Right lobe of liver (tissue), 6 donors: ENCODE results near the gene LETM1. TPM values are rescaled to one million over a fixed set of nuclear protein-coding genes. Genes with fewer than 3 reads are reported as not detected.

Experiments used
- ATAC-seq, 4 donors: fragments of 200-7000 bp; cut with Tn5 transposase; one replicate each; pipeline ENCODE4 v1.9.1; 2020; ENCODE audit warnings: mild to moderate bottlenecking in 4 of 4, moderate library complexity in 4 of 4
- DNase-seq, 3 donors: peaks; one replicate each; pipeline ENCODE4 v3.0.0-alpha.2; 2020
- H3K27ac ChIP-seq, 3 donors: fragments of 200-600 bp; one replicate each; pipeline ENCODE4 v1.8.0; 2022
- H3K27me3 ChIP-seq, 2 donors: fragments of 200-600 bp; one replicate each; pipeline ENCODE4 v1.8.0; 2022
- H3K36me3 ChIP-seq, 4 donors: fragments of 200-600 bp; sonication (generic) in 1 of 4; one replicate each; pipeline versions ENCODE4 v1.5.1 to v1.8.0; 2017 to 2022; ENCODE audit warnings: control low read depth in 1 of 4
- H3K4me1 ChIP-seq, 4 donors: fragments of 200-600 bp; sonication (generic) in 1 of 4; one replicate each; pipeline versions ENCODE4 v1.5.1 to v1.8.0; 2017 to 2022; ENCODE audit warnings: control low read depth in 1 of 4
- H3K4me3 ChIP-seq, 3 donors: fragments of 200-600 bp; one replicate each; pipeline ENCODE4 v1.8.0; 2022
- H3K9me3 ChIP-seq, 4 donors: fragments of 200-600 bp; sonication (generic) in 1 of 4; one replicate each; pipeline versions ENCODE4 v1.5.1 to v1.8.0; 2017 to 2022; ENCODE audit warnings: control low read depth in 1 of 4
- POLR2A ChIP-seq: fragments of 450-650 bp; IDR thresholded peaks from one replicate; pipeline ENCODE4 v1.6.1; 2017; ENCODE audit warnings: antibody characterized with exemption, mild to moderate bottlenecking
- WGBS: methylation state at CpG from one replicate; pipeline ENCODE4 v1.1.6; 2018; ENCODE audit warnings: low coverage, low lambda C conversion rate; ENCODE audit not compliant: insufficient coverage; ENCODE audit errors: missing lambda C conversion rate; 5-methylcytosine and 5-hydroxymethylcytosine counted together
- intact Hi-C, 2 donors: fragments of 100-400 bp; cut with DNase I; formaldehyde crosslinking; loops; one replicate each; pipeline versions ENCODE4 v1.11.2 to v1.14.1; 2022
- total RNA-seq, 6 experiments: library from RNA; depleted of rRNA in 2 of 6; stranded (reverse); fragments of >200 nt in 2 of 6; fragmentation: NEBNext Ultra II Directional in 3 of 6; extraction: Animal tissue kit (Norgen Biotek cat#: 25700) in 3 of 6; gene quantifications; one replicate each; pipeline versions ENCODE4 v1.1.0 to v1.2.4, GENCODE V29; 2016 to 2023
- TF ChIP-seq, protein P1 (sequence below), 4 donors: fragments of 200-600 bp in 3 of 4; fragments of 450-650 bp in 1 of 4; IDR thresholded peaks; one replicate each; pipeline versions ENCODE4 v1.5.1 to v1.8.0; 2016 to 2022; ENCODE audit warnings: antibody characterized with exemption in 4 of 4, mild to moderate bottlenecking in 2 of 4
- donor health status: DM: no; HTN: yes; CAD: no.
- donor health status: DM: no; HTN: no; CAD: no.
- donor health status: DM: no; HTN: no; CAD: no.
- donor health status: DM: no; HTN: yes; CAD: no.
- donor health status: DM: no; HTN: yes; CAD: no.

The LETM1 gene
- total RNA-seq, 6 experiments from 2014 or later: 18.1 to 31.0 (median 25.6) TPM

DNA sequence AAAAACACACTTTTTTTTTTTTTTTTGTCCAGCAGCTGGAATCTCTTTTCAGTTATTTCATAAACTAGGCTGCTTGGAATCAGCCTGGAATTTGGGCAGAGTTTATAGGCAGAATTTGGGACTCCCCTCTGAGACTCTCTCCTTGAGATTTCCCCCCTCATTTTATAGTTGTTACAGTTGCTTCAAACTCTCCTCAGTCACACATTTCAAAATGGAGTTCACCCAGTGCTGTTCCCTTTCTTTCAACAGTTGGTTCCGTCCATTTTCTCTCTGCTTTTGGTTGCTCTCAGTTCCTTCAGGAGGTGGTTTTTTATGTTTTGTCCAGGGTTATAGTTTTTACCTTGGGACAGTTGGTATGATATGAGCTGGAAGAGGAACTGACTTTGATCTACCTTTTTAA is 42.7 kb upstream of the LETM1 start:
- H3K4me1 ChIP-seq: no peaks in the 10 kb centered on the region
- H3K27ac ChIP-seq: no peak overlapping the region
- H3K4me3 ChIP-seq: no peak overlapping the region
- WGBS: 56% methylated on average over 1 of the region's 1 CpG
- TF ChIP-seq, protein P1, sequence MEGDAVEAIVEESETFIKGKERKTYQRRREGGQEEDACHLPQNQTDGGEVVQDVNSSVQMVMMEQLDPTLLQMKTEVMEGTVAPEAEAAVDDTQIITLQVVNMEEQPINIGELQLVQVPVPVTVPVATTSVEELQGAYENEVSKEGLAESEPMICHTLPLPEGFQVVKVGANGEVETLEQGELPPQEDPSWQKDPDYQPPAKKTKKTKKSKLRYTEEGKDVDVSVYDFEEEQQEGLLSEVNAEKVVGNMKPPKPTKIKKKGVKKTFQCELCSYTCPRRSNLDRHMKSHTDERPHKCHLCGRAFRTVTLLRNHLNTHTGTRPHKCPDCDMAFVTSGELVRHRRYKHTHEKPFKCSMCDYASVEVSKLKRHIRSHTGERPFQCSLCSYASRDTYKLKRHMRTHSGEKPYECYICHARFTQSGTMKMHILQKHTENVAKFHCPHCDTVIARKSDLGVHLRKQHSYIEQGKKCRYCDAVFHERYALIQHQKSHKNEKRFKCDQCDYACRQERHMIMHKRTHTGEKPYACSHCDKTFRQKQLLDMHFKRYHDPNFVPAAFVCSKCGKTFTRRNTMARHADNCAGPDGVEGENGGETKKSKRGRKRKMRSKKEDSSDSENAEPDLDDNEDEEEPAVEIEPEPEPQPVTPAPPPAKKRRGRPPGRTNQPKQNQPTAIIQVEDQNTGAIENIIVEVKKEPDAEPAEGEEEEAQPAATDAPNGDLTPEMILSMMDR (IDR thresholded peaks at IDR 0.05): no peak
- no peak for TF ChIP-seq POLR2A
- no peaks in the 10 kb centered on the region for H3K27me3 ChIP-seq
- no peaks in the 10 kb centered on the region for H3K9me3 ChIP-seq
- ATAC-seq (no peak), DNase-seq (no peak)
- intact Hi-C loops: loop anchor here in 1 of 2 donors (10.0 kb wide), 2 partner anchors 54 to 144 kb away; no protein-coding TSS in a partner anchor
- H3K36me3 ChIP-seq: peaks cover 0 to 8% (median 0%) of the 10 kb centered on the region in 4 donors

DNA sequence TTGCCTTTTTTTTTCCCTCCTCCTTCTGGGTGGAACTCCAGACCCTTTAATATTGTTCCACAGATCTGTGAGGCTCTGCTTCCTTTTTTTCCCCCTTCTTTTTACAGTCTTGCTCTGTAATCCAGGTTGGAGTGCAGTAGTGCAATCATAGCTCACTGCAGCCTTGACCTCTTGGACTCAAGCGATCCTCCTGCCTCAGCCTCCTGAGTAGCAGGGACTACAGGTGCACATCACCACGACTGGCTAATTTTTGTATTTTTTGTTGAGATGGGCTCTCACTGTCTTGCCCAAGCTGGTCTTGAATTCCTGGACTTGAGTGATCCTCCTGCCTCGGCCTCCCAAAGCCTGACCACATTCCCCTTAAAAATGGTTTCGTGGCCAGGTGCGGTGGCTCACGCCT is 42.1 kb upstream of the LETM1 start:
- H3K4me3 ChIP-seq: no peak overlapping the region
- DNase-seq (no peak), ATAC-seq (no peak)
- no peaks in the 10 kb centered on the region for H3K4me1 ChIP-seq
- WGBS: 97% methylated on average over 5 of the region's 6 CpGs
- intact Hi-C loops: loop anchor here in 1 of 2 donors (10.0 kb wide), 2 partner anchors 53 to 143 kb away; no protein-coding TSS in a partner anchor
- TF ChIP-seq, protein P1 (IDR thresholded peaks at IDR 0.05): no peak
- no peak for TF ChIP-seq POLR2A
- peaks cover 0 to 8% (median 0%) of the 10 kb centered on the region in 4 donors for H3K36me3 ChIP-seq
- H3K27me3 ChIP-seq: no peaks in the 10 kb centered on the region
- H3K27ac ChIP-seq: no peak overlapping the region
- H3K9me3 ChIP-seq: no peaks in the 10 kb centered on the region

DNA sequence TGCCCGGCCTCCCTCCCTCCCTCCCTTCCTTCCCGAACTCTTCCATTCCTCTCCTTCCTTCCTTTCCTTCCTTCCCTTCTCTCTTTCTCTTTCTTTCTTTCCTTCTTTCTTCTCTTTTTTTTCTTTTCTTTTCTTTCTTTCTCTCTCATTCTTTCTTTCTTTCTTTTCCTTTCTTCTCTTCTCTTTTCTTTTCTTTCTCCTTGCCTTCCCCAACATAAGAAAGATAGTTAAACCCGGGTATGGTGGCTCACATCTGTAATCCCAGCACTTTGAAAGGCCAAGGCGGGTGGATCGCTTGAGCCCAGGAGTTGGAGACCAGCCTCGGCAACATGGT is 40.7 kb upstream of the LETM1 start:
- 86% methylated on average over 6 of the region's 6 CpGs for WGBS
- DNase-seq: no peak
- intact Hi-C loops: loop anchor here in 1 of 2 donors (10.0 kb wide), 2 partner anchors 52 to 142 kb away; no protein-coding TSS in a partner anchor

DNA sequence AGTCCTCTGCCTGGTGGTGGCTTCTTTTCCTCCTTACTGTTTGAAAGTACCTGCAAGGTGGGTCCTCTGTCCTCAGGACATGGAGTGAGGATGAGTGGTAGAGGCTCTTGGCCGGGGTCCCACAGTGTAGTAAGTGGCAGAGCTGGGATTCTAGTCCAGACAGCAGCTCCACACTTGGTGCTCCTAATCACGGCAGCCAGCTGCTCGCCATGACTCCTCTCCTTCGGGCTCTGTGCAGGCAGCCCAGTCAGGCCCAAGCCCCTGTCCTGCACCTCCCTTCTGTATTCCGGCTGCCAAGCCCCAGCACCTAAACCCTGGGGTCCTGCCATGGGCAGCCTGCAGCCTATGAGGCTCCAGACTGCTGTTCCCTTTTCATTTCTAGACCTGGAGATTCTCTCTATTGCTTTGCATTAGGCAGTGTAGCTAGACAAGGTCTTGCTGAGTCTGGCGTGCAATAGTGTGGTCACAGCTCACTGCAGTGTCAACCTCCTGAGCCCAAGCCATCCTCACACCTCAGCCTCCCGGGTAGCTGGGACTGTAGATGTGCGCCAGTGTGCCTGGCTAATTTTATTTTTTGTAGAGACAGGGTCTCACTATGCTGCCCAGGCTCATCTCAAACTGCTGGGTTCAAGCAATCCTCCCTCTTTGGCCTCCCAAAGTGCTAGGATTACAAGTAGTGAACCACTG is 40.2 kb upstream of the LETM1 start:
- H3K27ac ChIP-seq: no peak overlapping the region
- H3K4me1 ChIP-seq: no peaks in the 10 kb centered on the region
- H3K4me3 ChIP-seq: no peak overlapping the region
- no peaks in the 10 kb centered on the region for H3K9me3 ChIP-seq
- H3K27me3 ChIP-seq: no peaks in the 10 kb centered on the region
- 100% methylated on average over 3 of the region's 8 CpGs for WGBS
- no peak for ATAC-seq
- TF ChIP-seq, protein P1 (IDR thresholded peaks at IDR 0.05): no peak
- TF ChIP-seq POLR2A: no peak
- H3K36me3 ChIP-seq: peaks cover 0 to 4% (median 0%) of the 10 kb centered on the region in 4 donors
- intact Hi-C loops: loop anchor here in 1 of 2 donors (10.0 kb wide), 2 partner anchors 51 to 141 kb away; no protein-coding TSS in a partner anchor
- DNase-seq: no peak

More for the DNA sequence above, 40.7 kb upstream of the LETM1 start:
- Histone ChIP-seq H3K36me3 (peaks cover 0 to 8% (median 0%) of the 10 kb centered on the region in 4 donors), H3K4me3 (no peak overlapping the region), H3K4me1 (no peaks in the 10 kb centered on the region), H3K27me3 (no peaks in the 10 kb centered on the region), H3K27ac (no peak overlapping the region), H3K9me3 (no peaks in the 10 kb centered on the region)
- TF ChIP-seq, protein P1 (IDR thresholded peaks at IDR 0.05): no peak
- TF ChIP-seq POLR2A: no peak
- ATAC-seq: no peak
